Activated T-cell treated with anti-CD3 and anti-CD28 coated beads for 4 hours (primary cell): ENCODE results near the gene FAR2.

Experiments
- DNase-seq: peaks from one replicate; pipeline ENCODE4 v3.0.0-alpha.2; 2020

FAR2 gene

DNA sequence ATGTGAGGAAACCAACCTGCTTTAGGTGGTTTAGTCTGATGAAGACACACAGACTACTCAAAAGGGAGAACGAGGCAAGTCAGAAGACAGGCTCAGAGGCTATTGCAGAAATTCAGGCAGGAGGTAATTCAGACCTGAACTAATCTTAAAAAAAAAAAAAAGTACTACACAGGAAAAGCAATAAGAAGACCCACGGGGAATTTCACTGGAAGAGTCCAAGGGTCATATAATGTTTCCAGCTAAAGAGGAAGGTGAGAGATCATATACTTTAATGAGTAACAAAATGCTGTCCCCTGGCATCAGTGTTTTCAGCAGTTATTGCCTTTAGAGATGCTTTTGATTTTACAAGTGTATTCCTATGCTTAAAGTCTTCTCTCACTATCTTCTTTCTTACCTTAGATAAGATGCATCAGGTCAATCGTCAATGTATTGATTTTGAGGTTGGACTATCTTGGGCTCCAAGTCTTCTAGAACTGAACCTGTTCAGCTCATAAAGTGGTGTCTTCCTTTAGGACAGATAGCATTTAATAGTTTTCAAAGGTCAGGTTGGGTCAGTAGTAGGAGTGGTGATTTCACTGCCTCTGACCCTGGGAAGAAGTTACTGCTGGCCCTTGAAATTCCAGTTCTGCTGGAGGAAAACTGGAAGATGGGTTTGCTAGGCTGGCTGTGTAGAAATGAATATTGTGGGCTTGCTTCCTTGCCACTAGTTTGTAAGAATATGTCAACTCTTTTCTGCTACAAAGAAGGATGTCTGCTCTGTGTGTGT, 60.0 kb downstream of the FAR2 start:
- no peak for DNase-seq

GRCh38 chr12:29211696-29212095, 62.6 kb downstream of the FAR2 start:
- no peak for DNase-seq

GRCh38 chr12:29212682-29213403, 63.8 kb downstream of the FAR2 start:
- DNase-seq, result no peak

DNA sequence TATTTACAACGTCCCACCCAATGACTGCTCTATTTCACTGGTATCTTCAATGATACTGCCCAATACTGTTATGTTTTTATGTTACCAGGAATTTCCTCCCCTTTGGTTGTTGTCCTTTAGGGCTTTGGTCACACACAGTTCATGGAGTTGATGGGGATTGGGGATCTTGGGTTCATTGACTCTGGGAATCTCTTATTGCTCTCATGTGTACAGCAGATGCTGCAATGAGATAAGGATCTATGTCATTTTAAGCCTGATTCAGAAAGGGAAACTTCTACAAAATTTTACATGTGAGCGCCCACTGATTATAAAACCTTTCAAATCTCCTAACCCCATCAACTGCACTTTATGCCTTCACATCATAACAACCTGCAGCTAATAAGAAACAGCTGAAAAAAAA, 67.2 kb downstream of the FAR2 start:
- DNase-seq, result no peak

GRCh38 chr12:29216797-29217575, 67.9 kb downstream of the FAR2 start:
- no peak for DNase-seq

GRCh38 chr12:29220632-29221336, 71.7 kb downstream of the FAR2 start:
- no peak for DNase-seq

DNA sequence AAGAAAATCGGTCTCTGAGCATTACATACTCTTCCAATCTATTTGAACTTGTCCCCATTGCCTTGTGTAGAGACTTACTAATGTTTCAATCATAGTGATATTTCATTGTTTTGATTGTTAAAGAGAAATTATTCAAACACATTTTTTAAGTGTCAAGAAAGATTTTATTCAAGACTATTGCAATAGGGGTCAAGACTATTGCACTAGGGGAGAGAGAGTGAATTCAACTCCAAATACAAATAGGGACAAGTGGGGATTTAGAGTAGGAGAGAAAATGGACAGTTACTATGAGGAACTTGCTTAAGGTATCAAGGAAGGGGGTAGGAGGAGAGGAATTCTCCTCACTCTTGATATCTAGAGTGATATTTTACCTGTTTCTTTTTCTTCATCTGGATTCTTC, 73.1 kb downstream of the FAR2 start:
- no peak for DNase-seq

GRCh38 chr12:29223426-29223825, 74.3 kb downstream of the FAR2 start:
- DNase-seq, result no peak

- no peak for DNase-seq
These were observed 75.0 kb downstream of the FAR2 start for GRCh38 chr12:29223956-29224543.

- no peak for DNase-seq
These were observed 75.5 kb downstream of the FAR2 start for GRCh38 chr12:29224572-29224971.

- no peak for DNase-seq
These were observed 76.8 kb downstream of the FAR2 start for GRCh38 chr12:29225834-29226233.

- DNase-seq, result no peak
These were observed 77.5 kb downstream of the FAR2 start for GRCh38 chr12:29226616-29227015.

GRCh38 chr12:29228474-29229157, 79.5 kb downstream of the FAR2 start:
- DNase-seq, result no peak

DNA sequence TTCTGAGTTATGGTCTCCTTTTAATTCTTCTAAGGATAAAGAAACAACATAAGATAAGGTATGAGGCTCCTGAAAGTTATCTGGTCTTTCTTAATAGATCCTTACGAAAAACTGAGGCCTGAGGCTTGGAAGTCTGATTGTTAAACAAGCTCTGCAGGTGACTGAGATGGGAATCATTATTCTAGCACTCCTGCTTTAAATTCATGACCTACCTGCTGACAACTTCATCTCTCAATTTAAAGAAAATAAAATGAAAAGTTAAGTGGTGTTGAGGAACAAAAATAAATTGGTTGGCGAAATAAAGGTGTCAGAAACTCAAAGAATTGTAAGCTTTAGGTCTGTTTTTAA, 80.1 kb downstream of the FAR2 start:
- no peak for DNase-seq

DNA sequence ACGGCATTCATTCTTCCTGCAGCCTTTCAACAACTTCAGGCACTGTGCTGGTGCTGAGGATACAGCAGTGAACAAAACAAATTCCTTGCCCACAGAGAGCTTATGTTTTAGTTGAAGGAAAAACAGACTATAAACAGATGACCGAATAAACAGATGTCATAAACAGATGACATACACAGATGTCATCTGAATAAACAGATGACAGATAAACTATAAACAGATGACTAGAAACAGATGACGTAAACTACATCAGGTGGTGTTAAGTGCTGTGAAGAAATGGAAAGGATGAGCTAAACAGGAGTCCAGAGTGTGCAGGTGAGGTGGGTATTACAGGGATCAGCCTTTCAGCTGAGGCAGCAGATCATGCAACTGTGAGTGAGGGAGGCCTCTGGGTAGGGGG, 80.9 kb downstream of the FAR2 start:
- no peak for DNase-seq

DNA sequence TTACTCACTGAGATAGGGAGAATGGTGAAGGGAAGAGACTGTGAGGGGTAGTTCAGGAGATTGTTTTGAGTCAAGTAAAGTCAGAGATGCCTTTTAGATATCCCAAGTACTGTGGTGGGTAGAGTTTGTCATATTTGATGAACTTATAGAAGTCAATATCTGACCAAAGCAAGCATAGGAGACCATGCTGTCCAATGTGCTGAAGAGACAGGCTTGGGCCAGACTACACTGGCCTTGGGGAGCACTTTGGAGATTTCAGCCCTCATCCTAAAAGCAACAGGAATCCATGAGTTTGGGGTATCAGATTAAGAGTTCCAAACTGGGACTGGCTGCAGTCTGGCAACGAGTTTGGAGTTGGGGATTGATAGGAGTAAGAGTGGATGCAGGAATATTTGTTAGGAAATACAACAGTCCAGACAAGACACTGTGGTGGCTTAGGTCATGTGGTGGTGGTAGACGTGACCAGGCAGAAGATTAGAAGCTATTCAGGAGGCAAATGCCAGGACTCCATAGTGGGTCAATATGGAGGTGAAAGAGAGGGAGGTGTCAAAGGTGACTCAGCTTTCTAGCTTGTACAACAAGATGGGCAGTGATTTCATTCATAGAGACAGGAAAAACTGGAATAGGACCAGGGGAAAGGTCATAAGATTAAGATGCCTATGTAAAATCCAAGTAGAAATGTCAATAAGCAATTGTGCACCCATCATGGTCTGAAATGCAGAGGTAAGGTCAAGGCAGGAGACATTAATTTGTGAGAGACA, 81.9 kb downstream of the FAR2 start:
- DNase-seq, result no peak

DNA sequence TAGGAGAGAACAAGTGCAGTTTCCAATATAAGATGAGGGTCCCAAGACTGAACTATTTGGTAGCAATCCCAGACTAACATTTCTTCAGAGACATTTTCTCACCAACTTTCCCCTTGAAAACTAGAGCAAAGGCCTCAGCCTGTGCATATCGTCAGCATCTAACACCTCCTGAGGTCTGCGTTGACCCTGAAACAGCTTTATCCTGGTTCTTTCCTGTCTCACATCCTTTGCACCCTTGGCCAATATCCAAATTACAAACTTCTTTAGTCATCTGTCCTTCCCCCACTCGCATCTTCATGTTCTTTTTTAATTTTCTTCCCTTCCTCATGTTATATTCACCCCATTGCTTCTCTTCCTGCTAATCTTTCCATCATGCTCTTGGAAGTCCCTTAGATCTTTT, 83.0 kb downstream of the FAR2 start:
- no peak for DNase-seq

DNA sequence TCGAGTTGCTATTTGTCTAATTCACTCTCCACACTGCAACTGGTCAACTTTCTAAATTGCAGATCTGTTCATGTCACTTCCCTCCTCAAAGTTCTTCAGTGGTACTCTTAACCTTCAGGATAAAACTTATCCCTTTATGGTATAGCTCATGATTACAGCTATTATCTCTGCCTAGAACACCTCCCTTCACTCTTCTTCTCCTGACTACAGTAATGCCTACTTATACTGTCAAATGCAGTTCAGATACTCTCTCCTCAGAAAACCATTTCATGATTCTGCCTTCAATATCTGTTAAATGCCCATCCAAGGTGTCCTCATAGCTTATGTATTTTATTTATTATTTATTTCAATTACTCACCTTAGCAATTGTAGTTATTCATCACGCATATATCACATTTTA, 85.5 kb downstream of the FAR2 start:
- DNase-seq, result no peak

GRCh38 chr12:29234965-29235626, 86.0 kb downstream of the FAR2 start:
- no peak for DNase-seq

DNA sequence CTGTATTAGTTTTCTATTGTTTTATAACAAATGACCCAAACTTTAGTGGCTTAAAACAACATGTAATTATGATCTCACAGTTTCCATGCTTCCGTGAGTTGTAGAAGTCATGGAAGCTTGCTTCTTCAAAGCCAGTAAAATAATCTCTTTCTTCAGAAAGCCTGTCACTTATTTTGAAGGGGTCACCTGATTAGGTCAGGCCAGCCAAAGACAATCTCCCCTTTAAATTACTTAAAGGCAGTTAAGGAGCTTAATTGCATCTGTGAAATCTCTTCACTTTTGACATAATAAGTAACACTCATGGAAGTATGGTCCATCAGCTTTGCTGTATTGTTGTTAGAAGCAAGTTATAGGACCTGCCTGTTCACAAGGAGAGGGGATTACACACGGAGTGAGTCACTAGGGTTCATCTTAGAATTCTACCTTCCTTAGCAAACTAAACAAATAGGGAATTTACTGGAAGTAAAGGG, 89.8 kb downstream of the FAR2 start:
- DNase-seq, result no peak

GRCh38 chr12:29239336-29239735, 90.3 kb downstream of the FAR2 start:
- no peak for DNase-seq
